Keratinocyte (primary cell): ENCODE measurements around the gene ZNF423.

Experiments used
- EZH2 ChIP-seq: IDR thresholded peaks from one replicate; pipeline ENCODE4 v1.6.1; 2012; ENCODE audit warnings: inconsistent platforms, mild to moderate bottlenecking, low read length, moderate library complexity
- TF ChIP-seq, protein P1 (sequence below), 3 experiments: IDR thresholded peaks in 1 of 3; conservative IDR thresholded peaks in 1 of 3; optimal IDR thresholded peaks in 1 of 3; 2 replicates in 2 of 3; 3 replicates in 1 of 3; pipeline versions ENCODE3 to v1.5.1; 2011; ENCODE audit warnings: low read length in 3 of 3, mild to moderate bottlenecking in 3 of 3, moderate library complexity in 2 of 3, control low read depth in 1 of 3, inconsistent platforms in 1 of 3; ENCODE audit not compliant: insufficient read depth in 2 of 3; ENCODE audit errors: extremely low read depth in 1 of 3

DNA sequence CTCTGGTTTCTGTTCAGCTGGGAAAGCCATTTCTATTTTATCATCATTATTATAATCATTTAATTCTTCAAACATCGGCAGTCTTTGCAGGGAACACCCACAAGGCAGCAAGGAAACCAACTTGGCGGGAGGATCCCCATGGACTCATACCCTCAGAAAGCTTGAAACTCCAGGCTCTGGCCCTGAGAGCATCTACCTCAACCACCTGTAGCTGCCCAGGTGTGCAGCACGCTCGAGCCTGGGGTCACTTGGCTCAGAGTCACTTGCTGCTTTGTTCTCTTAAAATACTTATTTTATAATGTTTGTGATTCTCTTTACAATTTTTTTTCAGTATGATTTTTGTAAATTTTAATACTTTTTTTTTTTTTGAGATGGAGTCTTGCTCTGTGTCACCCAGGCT is 6.8 kb upstream of the ZNF423 start:
- TF ChIP-seq, protein P1, sequence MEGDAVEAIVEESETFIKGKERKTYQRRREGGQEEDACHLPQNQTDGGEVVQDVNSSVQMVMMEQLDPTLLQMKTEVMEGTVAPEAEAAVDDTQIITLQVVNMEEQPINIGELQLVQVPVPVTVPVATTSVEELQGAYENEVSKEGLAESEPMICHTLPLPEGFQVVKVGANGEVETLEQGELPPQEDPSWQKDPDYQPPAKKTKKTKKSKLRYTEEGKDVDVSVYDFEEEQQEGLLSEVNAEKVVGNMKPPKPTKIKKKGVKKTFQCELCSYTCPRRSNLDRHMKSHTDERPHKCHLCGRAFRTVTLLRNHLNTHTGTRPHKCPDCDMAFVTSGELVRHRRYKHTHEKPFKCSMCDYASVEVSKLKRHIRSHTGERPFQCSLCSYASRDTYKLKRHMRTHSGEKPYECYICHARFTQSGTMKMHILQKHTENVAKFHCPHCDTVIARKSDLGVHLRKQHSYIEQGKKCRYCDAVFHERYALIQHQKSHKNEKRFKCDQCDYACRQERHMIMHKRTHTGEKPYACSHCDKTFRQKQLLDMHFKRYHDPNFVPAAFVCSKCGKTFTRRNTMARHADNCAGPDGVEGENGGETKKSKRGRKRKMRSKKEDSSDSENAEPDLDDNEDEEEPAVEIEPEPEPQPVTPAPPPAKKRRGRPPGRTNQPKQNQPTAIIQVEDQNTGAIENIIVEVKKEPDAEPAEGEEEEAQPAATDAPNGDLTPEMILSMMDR (optimal IDR thresholded peaks at IDR 0.05 in 1 of 3, IDR thresholded peaks at IDR 0.05 in 1 of 3, conservative IDR thresholded peaks at IDR 0.05 in 1 of 3; ENCODE audit: extremely low read depth in 1 of 3, insufficient read depth in 2 of 3, low read length in 3 of 3), result no peak
- no peak for TF ChIP-seq EZH2
